AG09319 (cell line): ENCODE results near the gene VEPH1.

Experiments
- DNase-seq: peaks from one replicate; pipeline ENCODE4 v3.0.0-alpha.2; 2010; ENCODE audit warnings: low read depth; ENCODE audit errors: extremely low read depth
- TF ChIP-seq, protein P1 (sequence below): IDR thresholded peaks from 2 replicates; pipeline ENCODE4 v1.5.1; 2011; ENCODE audit warnings: low read depth, mild to moderate bottlenecking, inconsistent platforms, low read length, moderate library complexity

The VEPH1 gene

DNA sequence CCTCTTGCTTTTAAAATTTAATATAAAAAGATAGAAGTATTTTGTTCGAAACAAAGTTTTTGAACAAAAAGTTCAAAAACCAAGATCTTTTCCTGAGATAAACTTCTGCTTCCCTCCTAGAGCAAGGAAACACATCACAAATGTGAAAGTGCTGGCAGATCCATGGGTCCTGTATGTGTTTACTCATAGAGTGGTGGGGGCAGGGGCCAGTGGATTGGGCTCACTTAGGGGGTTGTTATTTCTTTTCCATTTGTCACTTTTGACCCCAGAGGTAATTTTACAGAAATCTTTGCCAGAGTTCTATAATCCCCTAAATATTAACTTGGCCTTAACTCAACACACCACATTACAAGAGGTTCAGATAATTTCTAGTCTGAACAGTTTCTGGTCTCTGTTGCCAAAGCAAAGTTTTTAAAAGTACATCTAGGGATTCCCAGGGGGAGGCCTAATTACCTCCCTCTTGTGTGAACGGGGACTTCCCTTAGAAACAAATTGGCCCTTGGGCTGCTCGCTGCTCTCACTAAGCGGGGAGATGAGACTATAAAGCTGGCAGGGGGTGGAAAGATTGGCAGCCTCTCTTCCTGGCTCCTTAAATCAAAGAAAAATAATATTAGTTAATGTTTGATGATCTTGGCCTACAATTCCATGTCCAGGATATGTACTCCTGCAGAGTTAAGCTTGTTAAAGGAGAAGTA lies 133.3 kb downstream of the VEPH1 start:
- no peak for DNase-seq

GRCh38 chr3:157368171-157368570 lies 135.0 kb downstream of the VEPH1 start:
- TF ChIP-seq, protein P1, sequence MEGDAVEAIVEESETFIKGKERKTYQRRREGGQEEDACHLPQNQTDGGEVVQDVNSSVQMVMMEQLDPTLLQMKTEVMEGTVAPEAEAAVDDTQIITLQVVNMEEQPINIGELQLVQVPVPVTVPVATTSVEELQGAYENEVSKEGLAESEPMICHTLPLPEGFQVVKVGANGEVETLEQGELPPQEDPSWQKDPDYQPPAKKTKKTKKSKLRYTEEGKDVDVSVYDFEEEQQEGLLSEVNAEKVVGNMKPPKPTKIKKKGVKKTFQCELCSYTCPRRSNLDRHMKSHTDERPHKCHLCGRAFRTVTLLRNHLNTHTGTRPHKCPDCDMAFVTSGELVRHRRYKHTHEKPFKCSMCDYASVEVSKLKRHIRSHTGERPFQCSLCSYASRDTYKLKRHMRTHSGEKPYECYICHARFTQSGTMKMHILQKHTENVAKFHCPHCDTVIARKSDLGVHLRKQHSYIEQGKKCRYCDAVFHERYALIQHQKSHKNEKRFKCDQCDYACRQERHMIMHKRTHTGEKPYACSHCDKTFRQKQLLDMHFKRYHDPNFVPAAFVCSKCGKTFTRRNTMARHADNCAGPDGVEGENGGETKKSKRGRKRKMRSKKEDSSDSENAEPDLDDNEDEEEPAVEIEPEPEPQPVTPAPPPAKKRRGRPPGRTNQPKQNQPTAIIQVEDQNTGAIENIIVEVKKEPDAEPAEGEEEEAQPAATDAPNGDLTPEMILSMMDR = no peak
- DNase-seq = no peak

More for the DNA sequence above, 133.3 kb downstream of the VEPH1 start:
- TF ChIP-seq, protein P1 = no peak

- TF ChIP-seq, protein P1 = no peak
- no peak for DNase-seq
Observed at GRCh38 chr3:157363393-157363792, 139.8 kb downstream of the VEPH1 start.

- TF ChIP-seq, protein P1 = no peak
- DNase-seq = no peak
Observed at GRCh38 chr3:157362348-157362747, 140.9 kb downstream of the VEPH1 start.

DNA sequence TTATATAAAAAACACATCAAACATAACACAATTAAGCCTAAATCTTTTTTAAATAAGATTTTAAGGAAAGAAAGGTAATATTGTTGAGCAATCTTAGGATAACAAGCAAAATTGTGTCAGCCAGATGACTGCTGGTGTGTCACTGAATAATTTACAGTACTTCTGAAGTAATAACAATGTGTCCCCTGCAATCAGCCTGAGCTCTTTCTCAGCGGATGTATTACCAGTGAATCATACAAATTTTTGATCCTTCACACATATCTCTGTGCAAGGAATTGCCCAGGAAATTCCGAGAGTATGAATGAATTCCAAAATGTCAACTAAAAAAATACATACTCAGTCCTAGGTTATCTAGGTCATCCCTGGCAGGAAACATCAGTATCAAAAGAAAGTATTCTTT lies 143.2 kb downstream of the VEPH1 start:
- DNase-seq = peak; percentile 72
- TF ChIP-seq, protein P1 = no peak

GRCh38 chr3:157356541-157356940 lies 146.7 kb downstream of the VEPH1 start:
- TF ChIP-seq, protein P1 = no peak
- DNase-seq = no peak

DNA sequence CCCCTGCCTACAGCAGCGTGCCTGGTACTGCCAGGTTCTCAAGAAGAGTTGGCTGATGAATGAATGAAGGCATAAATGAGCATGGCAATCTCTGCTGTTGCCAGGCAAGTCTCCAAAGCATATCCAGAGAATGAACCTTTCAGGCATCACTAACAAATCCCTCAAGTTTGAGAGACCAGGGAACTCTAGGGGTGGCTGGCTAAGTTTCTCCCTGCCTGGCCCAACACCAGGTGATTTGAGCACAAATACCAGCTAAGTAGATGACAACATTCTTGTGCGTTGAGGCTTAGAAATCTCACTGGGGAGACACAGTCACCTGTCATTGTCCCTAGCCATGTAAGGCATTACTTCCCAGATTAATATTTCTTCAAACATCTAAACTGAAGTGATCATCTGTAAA lies 147.9 kb downstream of the VEPH1 start:
- no peak for DNase-seq
- TF ChIP-seq, protein P1 = no peak
